HEK293 (cell line): ENCODE results near the gene SCAF1.

Experiments used
- EGR2 ChIP-seq: fragments of 450-650 bp; formaldehyde crosslinking; IDR thresholded peaks from 2 replicates; pipeline ENCODE4 v1.5.1; 2016; ENCODE audit warnings: low read depth, missing biosample characterization, missing genetic modification characterization
- KLF16 ChIP-seq: fragments of 450-650 bp; formaldehyde crosslinking; IDR thresholded peaks from 2 replicates; pipeline ENCODE4 v1.5.1; 2017; ENCODE audit warnings: missing biosample characterization, missing genetic modification characterization
- OVOL3 ChIP-seq: fragments of 450-650 bp; formaldehyde crosslinking; IDR thresholded peaks from 2 replicates; pipeline ENCODE4 v1.5.1; 2016; ENCODE audit warnings: missing biosample characterization, missing genetic modification characterization
- PRDM10 ChIP-seq: fragments of 450-650 bp; formaldehyde crosslinking; IDR thresholded peaks from 2 replicates; pipeline ENCODE4 v1.5.1; 2016; ENCODE audit warnings: missing biosample characterization, missing genetic modification characterization
- PRDM2 ChIP-seq: fragments of 450-650 bp; formaldehyde crosslinking; IDR thresholded peaks from 2 replicates; pipeline ENCODE4 v1.5.1; 2016; ENCODE audit warnings: missing biosample characterization, missing genetic modification characterization, borderline replicate concordance
- SCRT1 ChIP-seq: fragments of 450-650 bp; formaldehyde crosslinking; IDR thresholded peaks from 2 replicates; pipeline ENCODE4 v1.5.1; 2016; ENCODE audit warnings: missing biosample characterization, missing genetic modification characterization, borderline replicate concordance
- ZBTB10 ChIP-seq: fragments of 450-650 bp; formaldehyde crosslinking; IDR thresholded peaks from 2 replicates; pipeline ENCODE4 v1.5.1; 2016; ENCODE audit warnings: missing biosample characterization, missing genetic modification characterization
- ZBTB17 ChIP-seq: fragments of 450-650 bp; formaldehyde crosslinking; IDR thresholded peaks from 2 replicates; pipeline ENCODE4 v1.5.1; 2016; ENCODE audit warnings: missing biosample characterization, missing genetic modification characterization
- ZBTB48 ChIP-seq: fragments of 450-650 bp; formaldehyde crosslinking; IDR thresholded peaks from 2 replicates; pipeline ENCODE4 v1.5.1; 2016; ENCODE audit warnings: missing biosample characterization, missing genetic modification characterization
- ZBTB8A ChIP-seq: fragments of 450-650 bp; formaldehyde crosslinking; IDR thresholded peaks from 2 replicates; pipeline ENCODE4 v1.5.1; 2016; ENCODE audit warnings: missing biosample characterization, missing genetic modification characterization
- ZEB2 ChIP-seq: fragments of 450-650 bp; formaldehyde crosslinking; IDR thresholded peaks from 2 replicates; pipeline ENCODE4 v1.5.1; 2016; ENCODE audit warnings: missing biosample characterization, missing genetic modification characterization
- ZNF10 ChIP-seq: fragments of 450-650 bp; formaldehyde crosslinking; IDR thresholded peaks from 2 replicates; pipeline ENCODE4 v1.5.1; 2017; ENCODE audit warnings: missing biosample characterization, missing genetic modification characterization
- ZNF114 ChIP-seq: fragments of 450-650 bp; formaldehyde crosslinking; IDR thresholded peaks from 2 replicates; pipeline ENCODE4 v1.5.0; 2017; ENCODE audit warnings: missing biosample characterization, missing genetic modification characterization
- ZNF121 ChIP-seq: fragments of 450-650 bp; formaldehyde crosslinking; IDR thresholded peaks from 2 replicates; pipeline ENCODE4 v1.5.1; 2016; ENCODE audit warnings: missing biosample characterization, missing genetic modification characterization
- ZNF174 ChIP-seq: fragments of 450-650 bp; formaldehyde crosslinking; IDR thresholded peaks from 2 replicates; pipeline ENCODE4 v1.5.0; 2017; ENCODE audit warnings: missing biosample characterization, mild to moderate bottlenecking, missing genetic modification characterization
- ZNF37A ChIP-seq: fragments of 450-650 bp; IDR thresholded peaks from 2 replicates; pipeline ENCODE4 v1.5.1; 2018; ENCODE audit warnings: missing biosample characterization, missing genetic modification characterization
- ZNF391 ChIP-seq: fragments of 450-650 bp; formaldehyde crosslinking; IDR thresholded peaks from 2 replicates; pipeline ENCODE4 v1.5.1; 2016; ENCODE audit warnings: low read depth, missing biosample characterization, missing genetic modification characterization, borderline replicate concordance
- ZNF398 ChIP-seq: fragments of 450-650 bp; formaldehyde crosslinking; IDR thresholded peaks from 2 replicates; pipeline ENCODE4 v1.5.1; 2017; ENCODE audit warnings: missing biosample characterization, missing genetic modification characterization
- ZNF423 ChIP-seq: fragments of 450-650 bp; formaldehyde crosslinking; IDR thresholded peaks from 2 replicates; pipeline ENCODE4 v1.5.1; 2016; ENCODE audit warnings: missing biosample characterization, missing genetic modification characterization
- ZNF510 ChIP-seq: fragments of 450-650 bp; formaldehyde crosslinking; IDR thresholded peaks from 2 replicates; pipeline ENCODE4 v1.5.1; 2018; ENCODE audit warnings: mild to moderate bottlenecking, missing genetic modification characterization, missing biosample characterization; ENCODE audit not compliant: insufficient replicate concordance
- ZNF585B ChIP-seq: fragments of 450-650 bp; formaldehyde crosslinking; IDR thresholded peaks from 2 replicates; pipeline ENCODE4 v1.5.1; 2016; ENCODE audit warnings: missing biosample characterization, missing genetic modification characterization
- ZNF610 ChIP-seq: fragments of 450-650 bp; formaldehyde crosslinking; IDR thresholded peaks from 2 replicates; pipeline ENCODE4 v1.5.1; 2016; ENCODE audit warnings: missing biosample characterization, missing genetic modification characterization, borderline replicate concordance
- ZNF629 ChIP-seq: fragments of 450-650 bp; formaldehyde crosslinking; IDR thresholded peaks from 2 replicates; pipeline ENCODE4 v1.5.1; 2017; ENCODE audit warnings: missing biosample characterization, missing genetic modification characterization
- ZNF654 ChIP-seq: fragments of 450-650 bp; formaldehyde crosslinking; IDR thresholded peaks from 2 replicates; pipeline ENCODE4 v1.5.1; 2016; ENCODE audit warnings: low read depth, missing biosample characterization, missing genetic modification characterization
- ZNF664 ChIP-seq: fragments of 450-650 bp; formaldehyde crosslinking; IDR thresholded peaks from 2 replicates; pipeline ENCODE4 v1.5.1; 2016; ENCODE audit warnings: missing biosample characterization, missing genetic modification characterization
- ZNF76 ChIP-seq: fragments of 450-650 bp; formaldehyde crosslinking; IDR thresholded peaks from 2 replicates; pipeline ENCODE4; 2016; ENCODE audit warnings: low read depth, missing biosample characterization, missing genetic modification characterization, borderline replicate concordance

Gene SCAF1

GRCh38 chr19:49677901-49678674 is 36.1 kb downstream of the SCAF1 start (continued):
- TF ChIP-seq ZNF585B (tag by site-specific recombination) (no peak), ZBTB10 (tag by site-specific recombination) (peak; percentile 38; the same call in 1 of the 2 replicates), ZNF423 (tag by site-specific recombination) (no peak), ZNF174 (tag by site-specific recombination) (no peak), KLF16 (no peak), ZNF610 (tag by site-specific recombination) (no peak), ZNF76 (tag by site-specific recombination) (peak; percentile 60), ZNF37A (no peak), ZBTB8A (tag by site-specific recombination) (peak; percentile 9; the same call in 1 of the 2 replicates), ZNF10 (tag by site-specific recombination) (no peak), ZNF654 (peak; percentile 60), ZEB2 (tag by site-specific recombination) (no peak), ZNF664 (tag by site-specific recombination) (no peak), OVOL3 (tag by site-specific recombination) (no peak), EGR2 (tag by site-specific recombination) (peak; percentile 66; the same call in 1 of the 2 replicates), ZNF629 (no peak), ZNF121 (tag by site-specific recombination) (no peak), PRDM10 (tag by site-specific recombination) (peak; percentile 59), ZNF398 (tag by site-specific recombination) (no peak), PRDM2 (no peak), ZNF510 (tag by site-specific recombination) (no peak), ZNF114 (tag by site-specific recombination) (no peak), ZBTB48 (tag by site-specific recombination) (no peak), ZBTB17 (tag by site-specific recombination) (no peak), SCRT1 (tag by site-specific recombination) (no peak), ZNF391 (tag by site-specific recombination) (no peak)
